ENCODE results near the gene EXOC2.

The EXOC2 gene

DNA sequence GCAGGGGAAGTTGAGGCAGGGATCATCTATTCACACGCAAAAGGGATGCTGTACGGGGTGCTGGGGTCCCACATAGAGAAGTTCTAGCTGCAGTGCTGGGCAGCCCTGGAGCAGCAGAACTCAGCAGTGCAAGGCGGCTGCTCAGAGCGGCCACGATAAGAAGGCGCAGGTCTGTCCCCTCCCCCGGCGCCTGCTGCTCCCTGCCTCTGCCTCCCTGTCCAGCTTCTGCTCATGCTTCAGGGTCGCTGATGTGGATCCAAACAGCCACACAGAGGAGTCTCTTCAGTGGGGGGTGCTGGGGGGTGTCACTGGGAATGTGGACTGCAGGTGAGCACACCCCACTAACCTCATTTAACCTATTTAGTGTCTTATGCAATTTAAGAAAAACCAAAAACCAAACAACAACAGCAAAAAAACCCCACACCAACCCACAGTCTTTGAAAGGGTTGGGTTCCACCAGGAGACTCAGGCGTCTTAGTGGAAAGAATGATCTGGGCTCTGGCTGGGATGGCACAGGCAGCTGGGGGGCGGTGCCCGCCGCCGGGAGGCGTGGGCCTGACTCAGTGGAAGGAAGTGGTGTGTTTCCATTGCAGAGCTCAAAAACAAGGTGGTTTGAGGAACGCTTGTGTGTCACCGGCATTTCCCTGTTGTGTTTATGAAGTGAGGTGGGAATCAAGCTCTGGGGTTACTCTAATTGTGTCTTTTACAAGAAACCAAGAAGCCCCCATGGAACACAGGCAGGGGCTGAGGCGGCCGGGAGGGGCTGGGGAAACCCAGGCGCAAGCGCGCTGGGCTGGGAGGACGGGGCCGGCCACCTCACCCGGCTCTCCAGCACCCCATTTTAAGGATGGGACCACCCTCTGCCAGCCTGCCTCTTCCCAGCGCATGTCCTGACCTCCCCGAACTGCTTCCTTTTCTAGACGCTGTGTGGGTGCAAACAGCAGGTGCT lies 246.2 kb downstream of the EXOC2 start:
- TF ChIP-seq, protein P1, sequence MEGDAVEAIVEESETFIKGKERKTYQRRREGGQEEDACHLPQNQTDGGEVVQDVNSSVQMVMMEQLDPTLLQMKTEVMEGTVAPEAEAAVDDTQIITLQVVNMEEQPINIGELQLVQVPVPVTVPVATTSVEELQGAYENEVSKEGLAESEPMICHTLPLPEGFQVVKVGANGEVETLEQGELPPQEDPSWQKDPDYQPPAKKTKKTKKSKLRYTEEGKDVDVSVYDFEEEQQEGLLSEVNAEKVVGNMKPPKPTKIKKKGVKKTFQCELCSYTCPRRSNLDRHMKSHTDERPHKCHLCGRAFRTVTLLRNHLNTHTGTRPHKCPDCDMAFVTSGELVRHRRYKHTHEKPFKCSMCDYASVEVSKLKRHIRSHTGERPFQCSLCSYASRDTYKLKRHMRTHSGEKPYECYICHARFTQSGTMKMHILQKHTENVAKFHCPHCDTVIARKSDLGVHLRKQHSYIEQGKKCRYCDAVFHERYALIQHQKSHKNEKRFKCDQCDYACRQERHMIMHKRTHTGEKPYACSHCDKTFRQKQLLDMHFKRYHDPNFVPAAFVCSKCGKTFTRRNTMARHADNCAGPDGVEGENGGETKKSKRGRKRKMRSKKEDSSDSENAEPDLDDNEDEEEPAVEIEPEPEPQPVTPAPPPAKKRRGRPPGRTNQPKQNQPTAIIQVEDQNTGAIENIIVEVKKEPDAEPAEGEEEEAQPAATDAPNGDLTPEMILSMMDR (conservative IDR thresholded peaks at IDR 0.05; ENCODE audit: control insufficient read depth, insufficient read depth, low read depth, low read length), result no peak
- H3K4me3 ChIP-seq (ENCODE audit: control insufficient read depth, low read depth, low read length), result no peak overlapping the region
- DNase-seq (ENCODE audit: low read depth), result no peak

DNA sequence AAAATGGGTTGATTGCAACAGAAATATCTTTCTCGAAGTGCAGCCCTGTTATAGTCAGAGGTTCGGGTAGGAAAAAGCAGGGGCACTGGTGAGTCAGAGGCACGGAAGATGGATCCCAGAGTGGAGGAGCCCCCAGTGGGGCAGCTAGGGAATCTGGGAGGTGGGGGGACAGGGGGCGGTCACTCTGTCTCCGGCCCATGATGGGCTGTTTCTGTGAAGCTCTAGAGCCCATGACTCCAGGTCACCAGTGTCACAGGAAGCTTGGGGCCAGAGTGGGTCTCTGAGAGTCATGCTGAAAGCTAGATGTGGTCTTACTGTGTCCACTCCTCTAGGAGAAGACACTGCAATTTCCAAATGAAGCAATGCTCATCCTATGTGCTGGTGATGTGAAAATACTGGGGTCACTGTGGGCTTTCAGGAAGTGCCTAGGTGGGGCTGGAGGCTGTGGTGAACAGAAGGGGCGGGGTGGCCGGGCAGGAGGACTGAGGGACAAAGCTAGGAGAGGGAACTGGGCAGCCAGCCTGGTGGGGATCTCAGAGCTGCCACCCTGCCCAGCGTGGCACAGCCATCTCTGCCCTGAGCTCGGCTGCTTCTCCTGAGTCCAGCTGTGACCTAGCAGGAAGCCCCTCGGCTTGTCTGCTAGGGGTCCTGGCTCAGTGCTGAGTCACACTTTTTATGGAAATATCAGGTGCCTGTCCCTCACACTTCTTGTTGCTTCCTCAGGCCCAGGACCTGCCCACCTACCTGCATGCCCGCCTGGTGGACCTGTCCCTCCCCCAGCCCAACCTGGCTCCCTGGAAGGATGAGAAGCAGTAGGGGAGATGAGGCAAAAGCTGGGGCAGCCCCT lies 247.1 kb downstream of the EXOC2 start:
- TF ChIP-seq, protein P1 (conservative IDR thresholded peaks at IDR 0.05; ENCODE audit: control insufficient read depth, insufficient read depth, low read depth, low read length), result no peak
- DNase-seq (ENCODE audit: low read depth), result no peak
- H3K4me3 ChIP-seq (ENCODE audit: control insufficient read depth, low read depth, low read length), result no peak overlapping the region

DNA sequence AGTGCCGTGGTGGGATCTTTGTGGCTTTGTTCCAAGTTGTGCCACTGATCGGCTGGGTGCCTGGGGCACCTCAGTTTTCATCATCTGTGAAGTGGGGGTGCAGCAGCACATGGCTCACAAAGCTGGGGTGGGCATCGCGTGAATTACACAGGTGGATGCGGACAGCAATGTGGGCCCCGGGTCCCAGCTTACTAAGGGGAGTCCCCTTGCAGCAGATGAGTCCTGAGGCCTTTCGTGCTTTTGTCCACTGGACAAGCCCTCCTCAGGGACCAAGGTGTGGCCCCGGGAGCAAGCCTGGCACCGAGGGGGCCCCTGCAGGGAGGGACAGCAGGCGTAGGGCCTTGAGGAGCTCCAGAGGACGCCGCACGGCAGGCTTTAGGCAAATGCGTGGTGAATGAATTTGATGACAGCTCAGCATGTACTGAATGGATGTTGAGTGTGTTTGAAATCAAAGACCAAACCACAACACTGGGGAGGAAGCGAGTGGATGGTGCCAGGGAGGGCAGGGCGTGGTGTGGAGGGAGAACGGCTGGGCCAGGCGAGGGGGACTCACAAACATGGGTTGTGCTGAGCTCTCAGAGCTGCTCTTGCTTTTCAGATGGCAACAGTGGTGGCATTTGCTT lies 248.2 kb downstream of the EXOC2 start:
- TF ChIP-seq, protein P1 (conservative IDR thresholded peaks at IDR 0.05; ENCODE audit: control insufficient read depth, insufficient read depth, low read depth, low read length), result no peak
- no peak overlapping the region for H3K4me3 ChIP-seq (ENCODE audit: control insufficient read depth, low read depth, low read length)
- no peak for DNase-seq (ENCODE audit: low read depth)

DNA sequence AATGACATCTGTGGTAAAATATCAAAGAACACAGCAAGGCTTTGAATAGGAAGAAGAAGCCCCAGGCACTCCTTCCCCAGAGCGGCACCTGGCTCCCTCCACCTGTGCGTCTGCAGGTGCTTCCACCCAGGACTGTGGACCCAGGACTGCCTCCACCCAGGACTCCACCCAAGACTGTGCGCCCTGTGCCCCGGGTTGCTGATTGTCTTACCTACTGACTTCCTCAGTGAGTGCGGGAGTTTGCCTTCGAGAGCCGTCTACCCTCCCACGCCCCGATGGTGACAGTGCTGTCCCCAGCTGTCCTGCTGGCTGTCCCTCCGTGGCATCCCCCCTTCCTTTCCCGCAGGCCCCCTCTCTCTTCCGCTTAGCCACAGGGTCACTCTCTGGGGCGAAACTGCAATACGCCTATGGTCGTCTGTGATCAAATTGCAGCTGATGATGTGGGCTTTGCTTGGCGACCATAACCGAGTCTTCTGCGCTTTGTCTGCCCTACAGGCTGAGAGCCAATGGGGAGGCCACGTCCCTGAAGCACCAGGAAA lies 249.2 kb downstream of the EXOC2 start:
- TF ChIP-seq, protein P1 (conservative IDR thresholded peaks at IDR 0.05; ENCODE audit: control insufficient read depth, insufficient read depth, low read depth, low read length), result no peak
- H3K4me3 ChIP-seq (ENCODE audit: control insufficient read depth, low read depth, low read length), result no peak overlapping the region
- DNase-seq (ENCODE audit: low read depth), result no peak

DNA sequence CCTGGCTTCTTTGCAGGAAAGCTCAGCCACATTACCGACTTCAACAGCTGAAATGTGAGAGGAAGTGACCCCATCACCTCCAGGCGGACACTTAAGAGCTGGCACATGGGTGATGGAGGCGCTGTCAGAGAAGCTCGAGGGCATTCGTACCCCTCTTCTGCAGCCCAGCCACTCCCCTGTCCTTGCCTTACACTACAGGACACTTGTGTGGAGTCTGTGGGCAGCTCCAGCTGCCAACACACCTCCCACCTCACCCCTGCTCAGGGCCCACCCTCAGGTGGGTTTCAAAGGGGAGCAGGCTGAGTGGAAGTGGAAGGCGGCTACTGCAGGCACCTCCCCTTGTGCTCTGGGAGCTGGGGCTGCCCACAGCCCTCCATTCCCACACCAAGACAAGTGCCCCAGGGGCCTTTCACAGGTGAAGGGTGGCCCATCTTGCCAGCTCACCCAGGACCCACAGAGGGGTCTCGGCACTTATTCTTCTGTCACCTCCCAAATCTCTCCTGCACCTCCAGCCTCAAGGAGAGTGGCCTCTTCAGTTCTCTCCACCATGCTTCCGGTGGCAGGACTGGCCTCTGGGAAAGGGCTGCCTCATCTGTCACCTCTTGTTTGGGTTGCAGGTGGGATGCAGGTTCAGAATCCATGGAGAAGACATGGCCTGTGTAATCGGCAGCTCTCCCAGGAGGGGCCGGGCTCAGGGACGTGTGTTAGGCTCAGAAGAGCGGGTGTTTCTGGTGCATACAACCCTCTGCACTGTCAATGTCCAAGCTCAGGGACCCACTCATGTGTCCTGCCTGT lies 251.6 kb downstream of the EXOC2 start:
- TF ChIP-seq, protein P1 (conservative IDR thresholded peaks at IDR 0.05; ENCODE audit: control insufficient read depth, insufficient read depth, low read depth, low read length), result no peak
- DNase-seq (ENCODE audit: low read depth), result no peak
- no peak overlapping the region for H3K4me3 ChIP-seq (ENCODE audit: control insufficient read depth, low read depth, low read length)
